GM10266 (cell line): ENCODE measurements around the gene ATP5F1C.

ENCODE experiments used
- DNase-seq: peaks from one replicate; pipeline ENCODE4 v3.0.0; 2012; ENCODE audit errors: extremely low spot score
- CTCF ChIP-seq: IDR thresholded peaks from 2 replicates; pipeline ENCODE4 v1.5.1; 2012; ENCODE audit warnings: mild to moderate bottlenecking, low read depth; ENCODE audit not compliant: control insufficient read depth, insufficient read depth; ENCODE audit errors: missing control alignments

ATP5F1C gene

GRCh38 chr10:7826971-7827370 lies 39.0 kb downstream of the ATP5F1C start:
- no peak for DNase-seq
- TF ChIP-seq CTCF = no peak

- no peak for TF ChIP-seq CTCF
- DNase-seq = no peak
Measured at GRCh38 chr10:7829289-7829834, 41.4 kb downstream of the ATP5F1C start.

- no peak for DNase-seq
- TF ChIP-seq CTCF = no peak
Measured at GRCh38 chr10:7832060-7832459, 44.1 kb downstream of the ATP5F1C start.

- no peak for TF ChIP-seq CTCF
- DNase-seq = no peak
Measured at GRCh38 chr10:7833210-7833609, 45.2 kb downstream of the ATP5F1C start.

- TF ChIP-seq CTCF = no peak
- no peak for DNase-seq
Measured at GRCh38 chr10:7834262-7834661, 46.3 kb downstream of the ATP5F1C start.

- DNase-seq = no peak
- TF ChIP-seq CTCF = no peak
Measured at GRCh38 chr10:7836571-7836970, 48.6 kb downstream of the ATP5F1C start.

- TF ChIP-seq CTCF = no peak
- DNase-seq = no peak
Measured at GRCh38 chr10:7846591-7846990, 58.6 kb downstream of the ATP5F1C start.
